Peyer's patch (tissue), 4 donors: ENCODE measurements around the gene LDB3. TPM values are rescaled to one million over a fixed set of nuclear protein-coding genes. Genes with fewer than 3 reads are reported as not detected.

ENCODE experiments used
- DNase-seq, 3 donors: peaks; one replicate each; pipeline ENCODE4 v3.0.0-alpha.2; 2017 to 2019
- H3K27ac ChIP-seq, 4 donors: fragments of 200-600 bp; sonication (generic); one replicate each; pipeline ENCODE4 v1.5.1; 2016 to 2019
- H3K27me3 ChIP-seq, 2 donors: fragments of 200-600 bp; sonication (generic); one replicate each; pipeline ENCODE4 v1.5.1; 2019
- H3K36me3 ChIP-seq, 3 donors: fragments of 200-600 bp; sonication (generic); one replicate each; pipeline ENCODE4 v1.5.1; 2016 to 2019
- H3K4me1 ChIP-seq, 4 donors: fragments of 200-600 bp; sonication (generic); one replicate each; pipeline ENCODE4 v1.5.1; 2016 to 2019
- H3K4me3 ChIP-seq, 4 donors: fragments of 200-600 bp; sonication (generic); 1 replicate in 3 of 4; 2 replicates in 1 of 4; pipeline ENCODE4 v1.5.1; 2016 to 2019; ENCODE audit warnings: mild to moderate bottlenecking in 1 of 4
- H3K9me3 ChIP-seq, 4 donors: fragments of 200-600 bp; sonication (generic); one replicate each; pipeline ENCODE4 v1.5.1; 2016 to 2019; ENCODE audit warnings: mild to moderate bottlenecking in 1 of 4
- POLR2A ChIP-seq, 2 donors: fragments of 450-650 bp; IDR thresholded peaks; one replicate each; pipeline ENCODE4 v1.5.1; 2017; ENCODE audit warnings: antibody characterized with exemption in 2 of 2, mild to moderate bottlenecking in 2 of 2, moderate library complexity in 2 of 2
- total RNA-seq, 4 donors: library from RNA; depleted of rRNA; stranded (reverse); fragments of >200 nt; gene quantifications; one replicate each; pipeline ENCODE4 v1.1.0, GENCODE V29; 2016
- TF ChIP-seq, protein P1 (sequence below), 6 experiments: fragments of 450-650 bp in 4 of 6; fragments of 200-600 bp in 2 of 6; sonication (generic) in 1 of 6; IDR thresholded peaks; one replicate each; pipeline ENCODE4 v1.5.1; 2017 to 2019; ENCODE audit warnings: antibody characterized with exemption in 6 of 6, mild to moderate bottlenecking in 3 of 6, moderate library complexity in 1 of 6

The LDB3 gene
- total RNA-seq, 4 donors from 2014 or later: 1.3 to 9.1 (median 2.3) TPM

- Histone ChIP-seq H3K36me3 (no peaks in the 10 kb centered on the region), H3K27ac (no peak overlapping the region), H3K9me3 (no peaks in the 10 kb centered on the region), H3K4me3 (no peak overlapping the region), H3K4me1 (peaks cover 0 to 17% (median 0%) of the 10 kb centered on the region in 4 donors), H3K27me3 (no peaks in the 10 kb centered on the region)
- DNase-seq: no peak
- TF ChIP-seq, protein P1, sequence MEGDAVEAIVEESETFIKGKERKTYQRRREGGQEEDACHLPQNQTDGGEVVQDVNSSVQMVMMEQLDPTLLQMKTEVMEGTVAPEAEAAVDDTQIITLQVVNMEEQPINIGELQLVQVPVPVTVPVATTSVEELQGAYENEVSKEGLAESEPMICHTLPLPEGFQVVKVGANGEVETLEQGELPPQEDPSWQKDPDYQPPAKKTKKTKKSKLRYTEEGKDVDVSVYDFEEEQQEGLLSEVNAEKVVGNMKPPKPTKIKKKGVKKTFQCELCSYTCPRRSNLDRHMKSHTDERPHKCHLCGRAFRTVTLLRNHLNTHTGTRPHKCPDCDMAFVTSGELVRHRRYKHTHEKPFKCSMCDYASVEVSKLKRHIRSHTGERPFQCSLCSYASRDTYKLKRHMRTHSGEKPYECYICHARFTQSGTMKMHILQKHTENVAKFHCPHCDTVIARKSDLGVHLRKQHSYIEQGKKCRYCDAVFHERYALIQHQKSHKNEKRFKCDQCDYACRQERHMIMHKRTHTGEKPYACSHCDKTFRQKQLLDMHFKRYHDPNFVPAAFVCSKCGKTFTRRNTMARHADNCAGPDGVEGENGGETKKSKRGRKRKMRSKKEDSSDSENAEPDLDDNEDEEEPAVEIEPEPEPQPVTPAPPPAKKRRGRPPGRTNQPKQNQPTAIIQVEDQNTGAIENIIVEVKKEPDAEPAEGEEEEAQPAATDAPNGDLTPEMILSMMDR (IDR thresholded peaks at IDR 0.05): no peak
- no peak for TF ChIP-seq POLR2A (IDR thresholded peaks at IDR 0.05)
These were observed 114.5 kb downstream of the LDB3 start for GRCh38 chr10:86782701-86783418.

DNA sequence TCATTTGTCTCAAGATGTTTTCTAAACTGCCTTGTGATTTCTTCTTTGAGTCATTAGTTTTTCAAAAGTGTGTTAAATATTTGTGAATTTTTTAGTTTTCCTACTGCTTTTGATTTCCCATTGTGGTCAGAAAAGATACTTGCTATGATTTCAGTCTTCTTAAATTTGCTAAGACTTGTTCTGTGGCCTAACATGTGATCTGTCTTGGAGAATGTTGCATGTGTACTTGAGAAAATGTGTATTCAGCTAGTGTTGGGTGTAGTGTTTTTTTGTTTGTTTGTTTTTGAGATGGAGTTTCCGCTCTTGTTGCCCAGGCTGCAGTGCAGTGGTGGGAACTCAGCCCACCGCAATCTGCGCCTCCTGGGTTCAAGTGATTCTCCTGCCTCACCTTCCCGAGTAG lies 116.7 kb downstream of the LDB3 start:
- TF ChIP-seq POLR2A (IDR thresholded peaks at IDR 0.05): no peak
- TF ChIP-seq, protein P1 (IDR thresholded peaks at IDR 0.05): no peak
- H3K9me3 ChIP-seq: no peaks in the 10 kb centered on the region
- H3K36me3 ChIP-seq: no peaks in the 10 kb centered on the region
- no peak overlapping the region for H3K27ac ChIP-seq
- DNase-seq: no peak
- no peaks in the 10 kb centered on the region for H3K27me3 ChIP-seq
- peaks cover 0 to 17% (median 0%) of the 10 kb centered on the region in 4 donors for H3K4me1 ChIP-seq
- no peak overlapping the region for H3K4me3 ChIP-seq

Other genes with a start within 250 kb of the LDB3 start
- 10 to 100 TPM; 32.4 to 49.5 (median 45.1) TPM for gene WAPL, start 146.7 kb upstream of the LDB3 start, total RNA-seq
- gene OPN4, start 14.0 kb upstream of the LDB3 start, total RNA-seq: not detected
- 10 to 100 TPM; 17.1 to 40.1 (median 24.9) TPM for gene BMPR1A, start 88.1 kb downstream of the LDB3 start, total RNA-seq